ENCODE measurements around the gene SH3RF1. TPM values are rescaled to one million over a fixed set of nuclear protein-coding genes. Genes with fewer than 3 reads are reported as not detected.

SH3RF1 gene
- total RNA-seq, 4 donors from 2014 or later, result 10.0 to 11.8 (median 10.9) TPM

- H3K36me3 ChIP-seq, result peaks cover 0 to 2% (median 0%) of the 10 kb centered on the region in 4 donors
- DNase-seq (ENCODE audit: extremely low spot score), result no peak
- intact Hi-C loops (cut with DNase I), result no loop called here
- no peaks in the 10 kb centered on the region for H3K27me3 ChIP-seq
- peaks cover 0 to 6% (median 0%) of the 10 kb centered on the region in 4 donors for H3K4me1 ChIP-seq
- TF ChIP-seq POLR2A (IDR thresholded peaks at IDR 0.05; ENCODE audit: low read depth) (no peak), EP300 (IDR thresholded peaks at IDR 0.05) (no peak)
- no peak overlapping the region for H3K27ac ChIP-seq (replicated peaks in 1 of 4)
- no peak overlapping the region for H3K4me3 ChIP-seq
- WGBS, result 84% methylated on average over 2 of the region's 2 CpGs
- H3K9me3 ChIP-seq, result no peaks in the 10 kb centered on the region
Observed at GRCh38 chr4:169142391-169142790, 128.4 kb downstream of the SH3RF1 start.

DNA sequence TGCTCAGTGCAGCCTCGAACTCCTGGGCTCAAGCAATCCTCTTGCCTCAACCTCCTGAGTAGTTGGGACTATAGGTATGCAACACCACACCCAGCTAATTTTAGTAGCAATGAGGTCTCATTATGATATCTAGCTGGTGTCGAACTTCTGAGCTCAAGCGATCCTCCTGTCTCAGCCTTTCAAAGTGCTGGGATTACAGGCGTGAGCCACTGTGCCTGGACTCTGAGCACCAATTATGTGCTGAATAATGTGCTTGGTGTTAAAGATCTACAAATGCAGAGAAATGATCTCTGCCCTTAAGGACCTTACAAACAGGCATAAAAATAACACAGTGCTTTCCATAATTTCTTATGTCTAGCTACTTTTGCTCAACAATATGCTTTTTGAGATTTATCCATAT, 131.7 kb downstream of the SH3RF1 start:
- Histone ChIP-seq H3K27me3 (no peaks in the 10 kb centered on the region), H3K36me3 (peaks cover 0 to 17% (median 9%) of the 10 kb centered on the region in 4 donors), H3K4me1 (peaks cover 0 to 17% (median 0%) of the 10 kb centered on the region in 4 donors), H3K4me3 (no peak overlapping the region), H3K27ac (replicated peaks in 1 of 4) (no peak overlapping the region), H3K9me3 (no peaks in the 10 kb centered on the region)
- intact Hi-C loops (cut with DNase I), result no loop called here
- WGBS, result 97% methylated on average over 3 of the region's 4 CpGs
- TF ChIP-seq POLR2A (IDR thresholded peaks at IDR 0.05; ENCODE audit: low read depth), result no peak
- no peak for TF ChIP-seq CTCF (IDR thresholded peaks at IDR 0.05)
- TF ChIP-seq POLR2AphosphoS5 (IDR thresholded peaks at IDR 0.05), result no peak
- no peak for TF ChIP-seq EP300 (IDR thresholded peaks at IDR 0.05)
- DNase-seq (ENCODE audit: extremely low spot score), result no peak

GRCh38 chr4:169137558-169137920, 133.2 kb downstream of the SH3RF1 start:
- H3K9me3 ChIP-seq, result no peaks in the 10 kb centered on the region
- 88% methylated on average over 2 of the region's 2 CpGs for WGBS
- no peak for TF ChIP-seq EP300 (IDR thresholded peaks at IDR 0.05)
- no peak for TF ChIP-seq POLR2AphosphoS5 (IDR thresholded peaks at IDR 0.05)
- no peak for TF ChIP-seq POLR2A (IDR thresholded peaks at IDR 0.05; ENCODE audit: low read depth)
- no peak for TF ChIP-seq CTCF (IDR thresholded peaks at IDR 0.05)
- DNase-seq (ENCODE audit: extremely low spot score), result no peak
- H3K4me1 ChIP-seq, result peaks cover 0 to 17% (median 0%) of the 10 kb centered on the region in 4 donors
- H3K27ac ChIP-seq (replicated peaks in 1 of 4), result no peak overlapping the region
- H3K36me3 ChIP-seq, result peaks cover 0 to 27% (median 10%) of the 10 kb centered on the region in 4 donors
- no peaks in the 10 kb centered on the region for H3K27me3 ChIP-seq
- H3K4me3 ChIP-seq, result no peak overlapping the region
- intact Hi-C loops (cut with DNase I), result no loop called here

GRCh38 chr4:169136796-169137557, 133.8 kb downstream of the SH3RF1 start:
- 75% methylated on average over 3 of the region's 3 CpGs for WGBS
- no peak overlapping the region for H3K4me3 ChIP-seq
- no peak for TF ChIP-seq EP300 (IDR thresholded peaks at IDR 0.05)
- TF ChIP-seq POLR2AphosphoS5 (IDR thresholded peaks at IDR 0.05), result no peak
- no peak for TF ChIP-seq CTCF (IDR thresholded peaks at IDR 0.05)
- no peak for TF ChIP-seq POLR2A (IDR thresholded peaks at IDR 0.05; ENCODE audit: low read depth)
- DNase-seq (ENCODE audit: extremely low spot score), result no peak
- H3K36me3 ChIP-seq, result peaks cover 0 to 30% (median 14%) of the 10 kb centered on the region in 4 donors
- no peaks in the 10 kb centered on the region for H3K27me3 ChIP-seq
- H3K9me3 ChIP-seq, result no peaks in the 10 kb centered on the region
- H3K27ac ChIP-seq (replicated peaks in 1 of 4), result no peak overlapping the region
- H3K4me1 ChIP-seq, result peaks cover 0 to 17% (median 0%) of the 10 kb centered on the region in 4 donors
- intact Hi-C loops (cut with DNase I), result no loop called here

DNA sequence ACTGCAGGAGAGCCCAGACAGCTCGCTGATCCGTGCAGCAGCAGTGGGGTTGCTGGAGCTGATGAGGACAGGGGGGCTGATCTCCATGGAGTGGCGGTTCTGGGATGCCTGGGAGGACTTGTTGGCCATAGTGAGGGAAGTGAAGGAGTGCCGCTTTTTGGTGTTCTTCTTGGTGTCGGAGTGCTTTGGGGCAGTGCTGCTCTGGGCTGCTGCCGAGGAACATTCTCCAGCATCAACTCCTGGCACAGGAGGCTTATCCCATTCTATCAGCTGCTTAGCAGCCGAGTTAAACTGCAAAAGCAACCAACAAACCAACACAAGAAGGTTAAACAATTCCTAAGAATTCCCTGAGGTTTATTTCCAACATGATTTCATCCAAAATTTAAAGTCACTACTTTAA, 134.4 kb downstream of the SH3RF1 start:
- DNase-seq (ENCODE audit: extremely low spot score), result no peak
- TF ChIP-seq EP300 (IDR thresholded peaks at IDR 0.05) (no peak), CTCF (IDR thresholded peaks at IDR 0.05) (no peak), POLR2A (IDR thresholded peaks at IDR 0.05; ENCODE audit: low read depth) (no peak), POLR2AphosphoS5 (IDR thresholded peaks at IDR 0.05) (no peak)
- Histone ChIP-seq H3K4me1 (peaks cover 0 to 17% (median 0%) of the 10 kb centered on the region in 4 donors), H3K27ac (replicated peaks in 1 of 4) (no peak overlapping the region), H3K9me3 (no peaks in the 10 kb centered on the region), H3K36me3 (peaks cover 0 to 34% (median 14%) of the 10 kb centered on the region in 4 donors), H3K27me3 (no peaks in the 10 kb centered on the region), H3K4me3 (no peak overlapping the region)
- intact Hi-C loops (cut with DNase I), result no loop called here
- WGBS, result 93% methylated on average over 7 of the region's 7 CpGs

Data from esophagus muscularis mucosa (tissue), 4 donors.